Keratinocyte (primary cell): ENCODE results near the gene FAM174A. TPM values are rescaled to one million over a fixed set of nuclear protein-coding genes. Genes with fewer than 3 reads are reported as not detected.

Experiments used
- DNase-seq: peaks from one replicate; pipeline ENCODE4 v3.0.0-alpha.2; 2011; ENCODE audit warnings: low read depth, missing footprints, low spot score
- FAIRE-seq: peaks from 2 replicates; lab custom pipeline; 2011; peaks lifted over from hg19 to GRCh38; lab: Jason Lieb, UNC
- H2AFZ ChIP-seq: 2 replicates; pipeline ENCODE4 v1.6.0; 2012; ENCODE audit warnings: low read length, control low read depth, inconsistent platforms; ENCODE audit not compliant: control insufficient read depth
- H3K27ac ChIP-seq: 2 replicates; pipeline ENCODE4 v1.5.1; 2011; ENCODE audit warnings: low read length; ENCODE audit not compliant: control insufficient read depth, insufficient read depth
- H3K27me3 ChIP-seq: 3 replicates; pipeline ENCODE4 v1.6.0; 2011; ENCODE audit warnings: low read length; ENCODE audit not compliant: control insufficient read depth, insufficient read depth; ENCODE audit errors: extremely low read depth
- H3K36me3 ChIP-seq, 2 experiments: 2 replicates in 1 of 2; 3 replicates in 1 of 2; pipeline ENCODE4 v1.5.1; 2011; ENCODE audit warnings: low read length in 2 of 2, mild to moderate bottlenecking in 1 of 2; ENCODE audit not compliant: control insufficient read depth in 2 of 2, insufficient read depth in 2 of 2; ENCODE audit errors: extremely low read depth in 1 of 2
- H3K4me1 ChIP-seq: 3 replicates; pipeline ENCODE4 v1.5.1; 2011; ENCODE audit warnings: low read length; ENCODE audit not compliant: control insufficient read depth, insufficient read depth; ENCODE audit errors: extremely low read depth
- H3K4me2 ChIP-seq: 3 replicates; pipeline ENCODE4 v1.6.0; 2011; ENCODE audit warnings: low read depth, low read length; ENCODE audit not compliant: control insufficient read depth, insufficient read depth; ENCODE audit errors: extremely low read depth
- H3K4me3 ChIP-seq, 3 experiments: fragments of 200-600 bp in 1 of 3; sonication (generic) in 1 of 3; 2 replicates in 2 of 3; 3 replicates in 1 of 3; pipeline ENCODE4 v1.5.1; 2011 to 2016; ENCODE audit warnings: low read length in 3 of 3, mild to moderate bottlenecking in 3 of 3, control low read depth in 2 of 3, inconsistent platforms in 1 of 3, low read depth in 1 of 3, mixed read lengths in 1 of 3, mixed run types in 1 of 3, moderate library complexity in 1 of 3; ENCODE audit not compliant: control insufficient read depth in 2 of 3, insufficient read depth in 2 of 3; ENCODE audit errors: extremely low read depth in 1 of 3
- H3K79me2 ChIP-seq: 2 replicates; pipeline ENCODE4 v1.6.0; 2012; ENCODE audit warnings: low read length; ENCODE audit not compliant: control insufficient read depth, insufficient read depth
- H3K9ac ChIP-seq: 3 replicates; pipeline ENCODE4 v1.6.0; 2011; ENCODE audit warnings: low read length; ENCODE audit not compliant: control insufficient read depth, insufficient read depth; ENCODE audit errors: extremely low read depth
- H3K9me1 ChIP-seq: 3 replicates; pipeline ENCODE4 v1.6.0; 2011; ENCODE audit warnings: low read length; ENCODE audit not compliant: control insufficient read depth, insufficient read depth; ENCODE audit errors: extremely low read depth
- H3K9me3 ChIP-seq: 2 replicates; pipeline ENCODE4 v1.5.1; 2012; ENCODE audit warnings: low read depth, low read length; ENCODE audit not compliant: control insufficient read depth
- H4K20me1 ChIP-seq: 3 replicates; pipeline ENCODE4 v1.6.0; 2011; ENCODE audit warnings: low read length; ENCODE audit not compliant: control insufficient read depth, insufficient read depth; ENCODE audit errors: extremely low read depth
- CTCF ChIP-seq, 3 experiments: IDR thresholded peaks in 1 of 3; conservative IDR thresholded peaks in 1 of 3; optimal IDR thresholded peaks in 1 of 3; 2 replicates in 2 of 3; 3 replicates in 1 of 3; pipeline versions ENCODE3 to v1.5.1; 2011; ENCODE audit warnings: low read length in 3 of 3, mild to moderate bottlenecking in 3 of 3, moderate library complexity in 2 of 3, control low read depth in 1 of 3, inconsistent platforms in 1 of 3; ENCODE audit not compliant: insufficient read depth in 2 of 3; ENCODE audit errors: extremely low read depth in 1 of 3
- EZH2 ChIP-seq: IDR thresholded peaks from one replicate; pipeline ENCODE4 v1.6.1; 2012; ENCODE audit warnings: inconsistent platforms, mild to moderate bottlenecking, low read length, moderate library complexity
- dilution Hi-C: fragments of 300-500 bp; cut with MboI; formaldehyde crosslinking; loops from one replicate; pipeline ENCODE4 v1.7.0; 2020; ENCODE audit warnings: low sequenced_read_pairs; ENCODE audit not compliant: extremely low pct_ligation_motif_present
- polyA plus RNA-seq, 5 experiments: library from polyadenylated mRNA; depleted of rRNA in 3 of 5; stranded (reverse) in 3 of 5; stranded (forward) in 1 of 5; unstranded in 1 of 5; fragments of >200 nt; gene quantifications; 1 replicate in 1 of 5; 2 replicates in 3 of 5; 3 replicates in 1 of 5; pipeline versions ENCODE4 v1.2.1 to v1.2.3, GENCODE V29; 2011 to 2012; ENCODE audit warnings: missing spikeins in 2 of 5, low read depth in 1 of 5, low replicate concordance in 1 of 5

FAM174A gene
- polyA plus RNA-seq, 1 donor (not counting 4 experiments of a cell fraction or from before 2014, with no cell fraction given): 17.3 TPM

- Histone ChIP-seq H3K36me3 (no peaks in the 10 kb centered on the region), H3K79me2 (no peaks in the 10 kb centered on the region), H3K4me2 (no peak overlapping the region), H3K4me3 (no peak overlapping the region), H3K9ac (no peak overlapping the region), H3K27ac (no peak overlapping the region), H2AFZ (no peak overlapping the region), H3K9me1 (no peaks in the 10 kb centered on the region), H3K9me3 (no peaks in the 10 kb centered on the region), H3K4me1 (no peaks in the 10 kb centered on the region), H3K27me3 (no peaks in the 10 kb centered on the region), H4K20me1 (no peaks in the 10 kb centered on the region)
- no peak for DNase-seq
- dilution Hi-C loops: no loop called here
- no peak for FAIRE-seq
- TF ChIP-seq EZH2 (no peak), CTCF (optimal IDR thresholded peaks at IDR 0.05 in 1 of 3, IDR thresholded peaks at IDR 0.05 in 1 of 3, conservative IDR thresholded peaks at IDR 0.05 in 1 of 3; ENCODE audit: extremely low read depth in 1 of 3, insufficient read depth in 2 of 3, low read length in 3 of 3) (no peak)
Observed at GRCh38 chr5:100574716-100575115, 39.5 kb downstream of the FAM174A start.

GRCh38 chr5:100575815-100576214, 40.6 kb downstream of the FAM174A start:
- no peaks in the 10 kb centered on the region for H3K27me3 ChIP-seq
- TF ChIP-seq EZH2 (no peak), CTCF (optimal IDR thresholded peaks at IDR 0.05 in 1 of 3, IDR thresholded peaks at IDR 0.05 in 1 of 3, conservative IDR thresholded peaks at IDR 0.05 in 1 of 3; ENCODE audit: extremely low read depth in 1 of 3, insufficient read depth in 2 of 3, low read length in 3 of 3) (no peak)
- no peaks in the 10 kb centered on the region for H3K9me3 ChIP-seq
- H3K27ac ChIP-seq: no peak overlapping the region
- H3K79me2 ChIP-seq: no peaks in the 10 kb centered on the region
- H3K4me1 ChIP-seq: no peaks in the 10 kb centered on the region
- H3K9ac ChIP-seq: no peak overlapping the region
- DNase-seq (no peak), FAIRE-seq (no peak)
- H3K4me3 ChIP-seq: no peak overlapping the region
- no peak overlapping the region for H3K4me2 ChIP-seq
- dilution Hi-C loops: no loop called here
- H3K9me1 ChIP-seq: no peaks in the 10 kb centered on the region
- H3K36me3 ChIP-seq: no peaks in the 10 kb centered on the region
- no peak overlapping the region for H2AFZ ChIP-seq
- H4K20me1 ChIP-seq: no peaks in the 10 kb centered on the region
